HEK293 (cell line): ENCODE measurements around the gene IL34.
A peak's percentile ranks its signal among the peaks of the same experiment; 100 is the strongest.

Experiments
- GLI2 ChIP-seq: fragments of 450-650 bp; formaldehyde crosslinking; IDR thresholded peaks from 2 replicates; pipeline ENCODE4; 2017; ENCODE audit warnings: missing biosample characterization, missing genetic modification characterization, low read depth, borderline replicate concordance
- REST ChIP-seq: fragments of 450-650 bp; formaldehyde crosslinking; IDR thresholded peaks from 2 replicates; pipeline ENCODE4 v1.5.1; 2016; ENCODE audit warnings: missing biosample characterization, missing genetic modification characterization
- SP7 ChIP-seq: fragments of 450-650 bp; formaldehyde crosslinking; IDR thresholded peaks from 2 replicates; pipeline ENCODE4 v1.5.1; 2016; ENCODE audit warnings: missing biosample characterization, missing genetic modification characterization
- ZBTB7A ChIP-seq: fragments of 450-650 bp; formaldehyde crosslinking; IDR thresholded peaks from 2 replicates; pipeline ENCODE4 v1.5.1; 2016; ENCODE audit warnings: low read depth, missing biosample characterization, missing genetic modification characterization
- ZFP41 ChIP-seq: fragments of 450-650 bp; formaldehyde crosslinking; IDR thresholded peaks from 2 replicates; pipeline ENCODE4 v1.5.1; 2016; ENCODE audit warnings: missing biosample characterization, missing genetic modification characterization, borderline replicate concordance
- ZNF211 ChIP-seq: fragments of 450-650 bp; formaldehyde crosslinking; IDR thresholded peaks from 2 replicates; pipeline ENCODE4 v1.5.1; 2016; ENCODE audit warnings: low read depth, missing biosample characterization, missing genetic modification characterization
- ZNF23 ChIP-seq: fragments of 450-650 bp; formaldehyde crosslinking; IDR thresholded peaks from 2 replicates; pipeline ENCODE4 v1.5.1; 2016; ENCODE audit warnings: missing biosample characterization, missing genetic modification characterization, borderline replicate concordance
- ZNF398 ChIP-seq: fragments of 450-650 bp; formaldehyde crosslinking; IDR thresholded peaks from 2 replicates; pipeline ENCODE4 v1.5.1; 2017; ENCODE audit warnings: missing biosample characterization, missing genetic modification characterization
- ZNF423 ChIP-seq: fragments of 450-650 bp; formaldehyde crosslinking; IDR thresholded peaks from 2 replicates; pipeline ENCODE4 v1.5.1; 2016; ENCODE audit warnings: missing biosample characterization, missing genetic modification characterization
- ZNF518A ChIP-seq: fragments of 450-650 bp; formaldehyde crosslinking; conservative IDR thresholded peaks from 2 replicates; pipeline ENCODE4 v1.5.1; 2016; ENCODE audit warnings: low read depth, missing biosample characterization, missing genetic modification characterization
- ZNF560 ChIP-seq: fragments of 450-650 bp; formaldehyde crosslinking; IDR thresholded peaks from 2 replicates; pipeline ENCODE4 v1.5.1; 2017; ENCODE audit warnings: missing biosample characterization, missing genetic modification characterization, borderline replicate concordance
- ZNF768 ChIP-seq: fragments of 450-650 bp; formaldehyde crosslinking; IDR thresholded peaks from 2 replicates; pipeline ENCODE4 v1.5.1; 2018; ENCODE audit warnings: missing biosample characterization, mild to moderate bottlenecking, missing genetic modification characterization
- TF ChIP-seq, protein P1 (sequence below): fragments of 450-650 bp; formaldehyde crosslinking; IDR thresholded peaks from 2 replicates; pipeline ENCODE4 v1.5.1; 2016; ENCODE audit warnings: missing biosample characterization, missing genetic modification characterization
- TF ChIP-seq, protein P2 (sequence below): fragments of 450-650 bp; formaldehyde crosslinking; IDR thresholded peaks from 2 replicates; pipeline ENCODE4 v1.5.1; 2016; ENCODE audit warnings: missing biosample characterization, missing genetic modification characterization, low read depth

GRCh38 chr16:70685938-70686375, 39.6 kb downstream of the IL34 start, which contains the start of gene MTSS2:
- TF ChIP-seq ZNF23 (no peak), SP7 (tag by site-specific recombination) (no peak), ZNF423 (tag by site-specific recombination) (no peak), GLI2 (no peak), REST (tag by site-specific recombination) (no peak), ZNF560 (tag by site-specific recombination) (no peak), ZFP41 (tag by site-specific recombination) (no peak), ZBTB7A (tag by site-specific recombination) (no peak), ZNF768 (tag by site-specific recombination) (no peak), ZNF398 (peak; percentile 97), ZNF211 (tag by site-specific recombination) (no peak), ZNF518A (tag by site-specific recombination) (no peak)
- TF ChIP-seq, protein P1, sequence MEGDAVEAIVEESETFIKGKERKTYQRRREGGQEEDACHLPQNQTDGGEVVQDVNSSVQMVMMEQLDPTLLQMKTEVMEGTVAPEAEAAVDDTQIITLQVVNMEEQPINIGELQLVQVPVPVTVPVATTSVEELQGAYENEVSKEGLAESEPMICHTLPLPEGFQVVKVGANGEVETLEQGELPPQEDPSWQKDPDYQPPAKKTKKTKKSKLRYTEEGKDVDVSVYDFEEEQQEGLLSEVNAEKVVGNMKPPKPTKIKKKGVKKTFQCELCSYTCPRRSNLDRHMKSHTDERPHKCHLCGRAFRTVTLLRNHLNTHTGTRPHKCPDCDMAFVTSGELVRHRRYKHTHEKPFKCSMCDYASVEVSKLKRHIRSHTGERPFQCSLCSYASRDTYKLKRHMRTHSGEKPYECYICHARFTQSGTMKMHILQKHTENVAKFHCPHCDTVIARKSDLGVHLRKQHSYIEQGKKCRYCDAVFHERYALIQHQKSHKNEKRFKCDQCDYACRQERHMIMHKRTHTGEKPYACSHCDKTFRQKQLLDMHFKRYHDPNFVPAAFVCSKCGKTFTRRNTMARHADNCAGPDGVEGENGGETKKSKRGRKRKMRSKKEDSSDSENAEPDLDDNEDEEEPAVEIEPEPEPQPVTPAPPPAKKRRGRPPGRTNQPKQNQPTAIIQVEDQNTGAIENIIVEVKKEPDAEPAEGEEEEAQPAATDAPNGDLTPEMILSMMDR = no peak
- TF ChIP-seq, protein P2, sequence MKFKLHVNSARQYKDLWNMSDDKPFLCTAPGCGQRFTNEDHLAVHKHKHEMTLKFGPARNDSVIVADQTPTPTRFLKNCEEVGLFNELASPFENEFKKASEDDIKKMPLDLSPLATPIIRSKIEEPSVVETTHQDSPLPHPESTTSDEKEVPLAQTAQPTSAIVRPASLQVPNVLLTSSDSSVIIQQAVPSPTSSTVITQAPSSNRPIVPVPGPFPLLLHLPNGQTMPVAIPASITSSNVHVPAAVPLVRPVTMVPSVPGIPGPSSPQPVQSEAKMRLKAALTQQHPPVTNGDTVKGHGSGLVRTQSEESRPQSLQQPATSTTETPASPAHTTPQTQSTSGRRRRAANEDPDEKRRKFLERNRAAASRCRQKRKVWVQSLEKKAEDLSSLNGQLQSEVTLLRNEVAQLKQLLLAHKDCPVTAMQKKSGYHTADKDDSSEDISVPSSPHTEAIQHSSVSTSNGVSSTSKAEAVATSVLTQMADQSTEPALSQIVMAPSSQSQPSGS (tag by site-specific recombination) = no peak
